Caco-2 (cell line): ENCODE results near the gene STK25. TPM values are rescaled to one million over a fixed set of nuclear protein-coding genes. Genes with fewer than 3 reads are reported as not detected.
A peak's percentile ranks its signal among the peaks of the same experiment; 100 is the strongest.

Source experiments
- BruUV-seq: library from RNA; stranded (reverse); fragments of 400-500 nt; replicated peaks from 2 replicates; lab custom pipeline; 2021; lab: Mats Ljungman, UMichigan
- CTCF ChIA-PET: fragments of 300-600 bp; sonication (Branson Sonifier 250); formaldehyde crosslinking; loops from one replicate; lab custom pipeline; 2022; ENCODE audit warnings: antibody characterized with exemption; lab: Charles Lee
- POLR2A ChIA-PET: fragments of 300-600 bp; sonication (Branson Sonifier 250); formaldehyde crosslinking; loops from one replicate; lab custom pipeline; 2022; ENCODE audit warnings: antibody characterized with exemption; lab: Charles Lee
- DNase-seq, 2 experiments: peaks; one replicate each; pipeline versions ENCODE4 v3.0.0 to v3.0.0-alpha.2; 2020 to 2022
- H3K27me3 ChIP-seq: replicated peaks from 2 replicates; pipeline ENCODE4 v1.6.0; 2011; ENCODE audit warnings: low read length; ENCODE audit not compliant: control insufficient read depth, insufficient read depth
- H3K36me3 ChIP-seq: 2 replicates; pipeline ENCODE4 v1.5.1; 2011; ENCODE audit warnings: low read length; ENCODE audit not compliant: control insufficient read depth, insufficient read depth
- H3K4me1 ChIP-seq: fragments of 250-450 bp; sonication (Bioruptor Pico); 2 replicates; pipeline ENCODE4 v1.5.1; 2020; ENCODE audit warnings: mild to moderate bottlenecking
- H3K4me3 ChIP-seq: 2 replicates; pipeline ENCODE4 v1.5.1; 2011; ENCODE audit warnings: low read depth, mild to moderate bottlenecking, control low read depth, low read length
- H3K9me3 ChIP-seq: fragments of 250-450 bp; sonication (Bioruptor Pico); 2 replicates; pipeline ENCODE4 v1.5.1; 2020; ENCODE audit warnings: mild to moderate bottlenecking, moderate library complexity
- H3K27ac Mint-ChIP-seq: one replicate; pipeline ENCODE4 v1.8.0; 2022; ENCODE audit warnings: mixed read lengths; ENCODE audit not compliant: unreplicated experiment
- H3K27me3 Mint-ChIP-seq: one replicate; pipeline ENCODE4 v1.8.0; 2022; ENCODE audit warnings: mixed read lengths; ENCODE audit not compliant: insufficient read depth, unreplicated experiment
- H3K36me3 Mint-ChIP-seq: one replicate; pipeline ENCODE4 v1.8.0; 2022; ENCODE audit warnings: mild to moderate bottlenecking, mixed read lengths; ENCODE audit not compliant: insufficient read depth, unreplicated experiment
- H3K4me1 Mint-ChIP-seq: one replicate; pipeline ENCODE4 v1.8.0; 2022; ENCODE audit warnings: low read depth, mixed read lengths; ENCODE audit not compliant: unreplicated experiment
- H3K4me3 Mint-ChIP-seq: one replicate; pipeline ENCODE4 v1.8.0; 2022; ENCODE audit warnings: mild to moderate bottlenecking, moderate library complexity, mixed read lengths; ENCODE audit not compliant: unreplicated experiment
- H3K9me3 Mint-ChIP-seq: one replicate; pipeline ENCODE4 v1.8.0; 2022; ENCODE audit warnings: mixed read lengths; ENCODE audit not compliant: unreplicated experiment
- CTCF ChIP-seq, 2 experiments: fragments of 200-600 bp in 1 of 2; IDR thresholded peaks; 1 replicate in 1 of 2; 2 replicates in 1 of 2; pipeline versions ENCODE4 v1.5.1 to v1.8.0; 2011 to 2022; ENCODE audit warnings: antibody characterized with exemption in 1 of 2, control low read depth in 1 of 2, inconsistent platforms in 1 of 2, low read depth in 1 of 2, low read length in 1 of 2, mild to moderate bottlenecking in 1 of 2, moderate library complexity in 1 of 2; ENCODE audit not compliant: insufficient read depth in 1 of 2, severe bottlenecking in 1 of 2, unreplicated experiment in 1 of 2
- intact Hi-C: fragments of 100-400 bp; cut with micrococcal nuclease; formaldehyde crosslinking; loops from one replicate; pipeline ENCODE4 v1.10.0; 2022; ENCODE audit not compliant: unreplicated experiment
- total RNA-seq: library from RNA; stranded (reverse); gene quantifications from 2 replicates; pipeline ENCODE4 v1.2.3, GENCODE V29; 2022

The STK25 gene
- total RNA-seq, 1 experiment from 2014 or later = 92.6 TPM

GRCh38 chr2:241548451-241548835 is 40.1 kb upstream of the STK25 start:
- Mint-ChIP-seq H3K9me3 (no peaks in the 10 kb centered on the region), H3K36me3 (no peaks in the 10 kb centered on the region), H3K4me3 (no peak overlapping the region), H3K4me1 (no peaks in the 10 kb centered on the region), H3K27ac (no peak overlapping the region), H3K27me3 (no peaks in the 10 kb centered on the region)
- Histone ChIP-seq H3K27me3 (no peaks in the 10 kb centered on the region), H3K9me3 (no peaks in the 10 kb centered on the region), H3K4me1 (peaks cover 26% of the 10 kb centered on the region), H3K36me3 (no peaks in the 10 kb centered on the region), H3K4me3 (no peak overlapping the region)
- CTCF ChIA-PET = no interaction called here
- no peak for DNase-seq
- BruUV-seq = no TSS peak
- POLR2A ChIA-PET = no interaction called here
- intact Hi-C loops = loop anchor here (5.0 kb wide), 1 partner anchor 41 kb away; the partner anchor contains the start of gene STK25
- TF ChIP-seq CTCF (IDR thresholded peaks at IDR 0.05; ENCODE audit: insufficient read depth in 1 of 2, low read depth in 1 of 2, low read length in 1 of 2, severe bottlenecking in 1 of 2, unreplicated experiment in 1 of 2) = no peak

GRCh38 chr2:241547781-241548450 is 39.5 kb upstream of the STK25 start:
- no TSS peak for BruUV-seq
- TF ChIP-seq CTCF (IDR thresholded peaks at IDR 0.05; ENCODE audit: insufficient read depth in 1 of 2, low read depth in 1 of 2, low read length in 1 of 2, severe bottlenecking in 1 of 2, unreplicated experiment in 1 of 2) = no peak
- Mint-ChIP-seq H3K27me3 (no peaks in the 10 kb centered on the region), H3K36me3 (no peaks in the 10 kb centered on the region), H3K27ac (no peak overlapping the region), H3K4me1 (no peaks in the 10 kb centered on the region), H3K9me3 (no peaks in the 10 kb centered on the region), H3K4me3 (no peak overlapping the region)
- Histone ChIP-seq H3K27me3 (no peaks in the 10 kb centered on the region), H3K4me3 (no peak overlapping the region), H3K9me3 (no peaks in the 10 kb centered on the region), H3K36me3 (no peaks in the 10 kb centered on the region), H3K4me1 (peaks cover 26% of the 10 kb centered on the region)
- ChIA-PET POLR2A (no interaction called here), CTCF (no interaction called here)
- intact Hi-C loops = loop anchor here (5.0 kb wide), 1 partner anchor 41 kb away; the partner anchor contains the start of gene STK25
- DNase-seq = no peak

GRCh38 chr2:241546771-241547498 is 38.6 kb upstream of the STK25 start:
- H3K4me3 Mint-ChIP-seq = no peak overlapping the region
- intact Hi-C loops = loop anchor here (5.0 kb wide), 1 partner anchor 40 kb away; the partner anchor contains the start of gene STK25
- H3K9me3 ChIP-seq = no peaks in the 10 kb centered on the region
- CTCF ChIA-PET = no interaction called here
- no peaks in the 10 kb centered on the region for H3K27me3 Mint-ChIP-seq
- H3K36me3 Mint-ChIP-seq = no peaks in the 10 kb centered on the region
- H3K4me1 ChIP-seq = peaks cover 26% of the 10 kb centered on the region
- POLR2A ChIA-PET = no interaction called here
- H3K9me3 Mint-ChIP-seq = no peaks in the 10 kb centered on the region
- no peaks in the 10 kb centered on the region for H3K27me3 ChIP-seq
- no peak overlapping the region for H3K27ac Mint-ChIP-seq
- no peaks in the 10 kb centered on the region for H3K36me3 ChIP-seq
- BruUV-seq = no TSS peak
- no peak overlapping the region; the same call in 1 of the 2 replicates for H3K4me3 ChIP-seq
- no peaks in the 10 kb centered on the region for H3K4me1 Mint-ChIP-seq
- peak; percentile 58 to 76 for DNase-seq
- TF ChIP-seq CTCF (IDR thresholded peaks at IDR 0.05; ENCODE audit: insufficient read depth in 1 of 2, low read depth in 1 of 2, low read length in 1 of 2, severe bottlenecking in 1 of 2, unreplicated experiment in 1 of 2) = no peak
